ENCODE results near the gene HDC.

DNA sequence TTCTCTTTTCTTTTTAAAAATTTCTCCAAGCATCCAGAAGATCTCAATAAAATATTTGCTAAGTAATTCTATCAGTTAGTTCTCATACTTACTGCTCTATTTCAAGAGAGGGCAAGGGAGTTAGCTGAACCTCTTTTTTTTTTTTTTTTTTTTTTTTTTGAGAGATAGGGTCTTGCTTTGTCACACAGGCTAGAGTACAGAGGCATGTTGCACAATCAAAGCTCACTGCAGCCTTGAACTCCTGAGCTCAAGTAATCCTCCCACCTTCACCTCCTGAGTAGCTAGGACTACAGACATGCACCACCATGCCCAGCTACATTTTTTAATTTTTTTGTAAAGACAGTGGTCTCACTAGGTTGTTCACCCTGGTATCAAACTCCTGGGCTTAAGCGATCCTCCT is 21.4 kb downstream of the HDC start:
- TF ChIP-seq, protein P1, sequence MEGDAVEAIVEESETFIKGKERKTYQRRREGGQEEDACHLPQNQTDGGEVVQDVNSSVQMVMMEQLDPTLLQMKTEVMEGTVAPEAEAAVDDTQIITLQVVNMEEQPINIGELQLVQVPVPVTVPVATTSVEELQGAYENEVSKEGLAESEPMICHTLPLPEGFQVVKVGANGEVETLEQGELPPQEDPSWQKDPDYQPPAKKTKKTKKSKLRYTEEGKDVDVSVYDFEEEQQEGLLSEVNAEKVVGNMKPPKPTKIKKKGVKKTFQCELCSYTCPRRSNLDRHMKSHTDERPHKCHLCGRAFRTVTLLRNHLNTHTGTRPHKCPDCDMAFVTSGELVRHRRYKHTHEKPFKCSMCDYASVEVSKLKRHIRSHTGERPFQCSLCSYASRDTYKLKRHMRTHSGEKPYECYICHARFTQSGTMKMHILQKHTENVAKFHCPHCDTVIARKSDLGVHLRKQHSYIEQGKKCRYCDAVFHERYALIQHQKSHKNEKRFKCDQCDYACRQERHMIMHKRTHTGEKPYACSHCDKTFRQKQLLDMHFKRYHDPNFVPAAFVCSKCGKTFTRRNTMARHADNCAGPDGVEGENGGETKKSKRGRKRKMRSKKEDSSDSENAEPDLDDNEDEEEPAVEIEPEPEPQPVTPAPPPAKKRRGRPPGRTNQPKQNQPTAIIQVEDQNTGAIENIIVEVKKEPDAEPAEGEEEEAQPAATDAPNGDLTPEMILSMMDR (IDR thresholded peaks at IDR 0.05) = no peak
- no peak for TF ChIP-seq POLR2A (IDR thresholded peaks at IDR 0.05)

Measured in prostate gland (tissue), 2 donors.